NCI-H2196 (cell line): Measurements from ENCODE around the gene DCAF10.
"Not testable (repeated sequence)": the region's sequence is repeated elsewhere in the genome, so short reads cannot be mapped to it uniquely, and the experiment has no call there.

Experiments used
- DNase-seq: peaks from one replicate; lab custom pipeline; 2025; ENCODE audit not compliant: unreplicated experiment; lab: John Stamatoyannopoulos, UW

Gene DCAF10

GRCh38 chr9:37788332-37788731 is 12.3 kb upstream of the DCAF10 start:
- DNase-seq = no peak

GRCh38 chr9:37790096-37790495 is 10.5 kb upstream of the DCAF10 start:
- DNase-seq = no peak

- DNase-seq = no peak
Observed at GRCh38 chr9:37792122-37792521, 8.5 kb upstream of the DCAF10 start.

- DNase-seq = no peak
Observed at GRCh38 chr9:37796232-37796631, 4.4 kb upstream of the DCAF10 start.

GRCh38 chr9:37798677-37799076 is 1.9 kb upstream of the DCAF10 start:
- DNase-seq = no peak

GRCh38 chr9:37801287-37801850 is 772 bp downstream of the DCAF10 start:
- DNase-seq = no peak

GRCh38 chr9:37801959-37802711 is 1.5 kb downstream of the DCAF10 start:
- no peak for DNase-seq

- DNase-seq = no peak
Observed at GRCh38 chr9:37806271-37806670, 5.7 kb downstream of the DCAF10 start.

- DNase-seq = not testable (repeated sequence)
Observed at GRCh38 chr9:37809676-37810075, 9.1 kb downstream of the DCAF10 start.

- DNase-seq = no peak
Observed at GRCh38 chr9:37811906-37812476, 11.4 kb downstream of the DCAF10 start.

- no peak for DNase-seq
Observed at GRCh38 chr9:37812773-37813379, 12.3 kb downstream of the DCAF10 start.

- no peak for DNase-seq
Observed at GRCh38 chr9:37818849-37819248, 18.3 kb downstream of the DCAF10 start.

GRCh38 chr9:37820142-37820541 is 19.5 kb downstream of the DCAF10 start:
- no peak for DNase-seq

GRCh38 chr9:37825174-37825573 is 24.6 kb downstream of the DCAF10 start:
- not testable (repeated sequence) for DNase-seq

- DNase-seq = no peak
Observed at GRCh38 chr9:37827483-37828165, 27.0 kb downstream of the DCAF10 start.

- no peak for DNase-seq
Observed at GRCh38 chr9:37835821-37836220, 35.2 kb downstream of the DCAF10 start.

- DNase-seq = no peak
Observed at GRCh38 chr9:37836386-37836785, 35.8 kb downstream of the DCAF10 start.

- no peak for DNase-seq
Observed at GRCh38 chr9:37839496-37840461, 39.2 kb downstream of the DCAF10 start.

- no peak for DNase-seq
Observed at GRCh38 chr9:37840560-37841194, 40.1 kb downstream of the DCAF10 start.

GRCh38 chr9:37852222-37852621 is 51.6 kb downstream of the DCAF10 start:
- no peak for DNase-seq
